ENCODE results near the gene UQCRQ.
"Not testable (repeated sequence)": the region's sequence is repeated elsewhere in the genome, so short reads cannot be mapped to it uniquely, and the experiment has no call there.

UQCRQ gene

GRCh38 chr5:132834057-132834456, 32.4 kb upstream of the UQCRQ start:
- DNase-seq: no peak

GRCh38 chr5:132836852-132837251, 29.6 kb upstream of the UQCRQ start:
- DNase-seq: no peak

GRCh38 chr5:132837868-132838267, 28.6 kb upstream of the UQCRQ start:
- DNase-seq: no peak

- DNase-seq: no peak
Measured at GRCh38 chr5:132838516-132839282, 27.7 kb upstream of the UQCRQ start.

- no peak for DNase-seq
Measured at GRCh38 chr5:132839426-132840301, 26.8 kb upstream of the UQCRQ start.

- no peak for DNase-seq
Measured at GRCh38 chr5:132840313-132840712, 26.1 kb upstream of the UQCRQ start.

- DNase-seq: no peak
Measured at GRCh38 chr5:132840896-132841295, 25.5 kb upstream of the UQCRQ start.

- DNase-seq: no peak
Measured at GRCh38 chr5:132841305-132841704, 25.1 kb upstream of the UQCRQ start.

GRCh38 chr5:132848270-132848669, 18.2 kb upstream of the UQCRQ start:
- no peak for DNase-seq

- no peak for DNase-seq
Measured at GRCh38 chr5:132849347-132849746, 17.1 kb upstream of the UQCRQ start.

- no peak for DNase-seq
Measured at GRCh38 chr5:132850066-132850465, 16.4 kb upstream of the UQCRQ start.

GRCh38 chr5:132853323-132853722, 13.1 kb upstream of the UQCRQ start:
- DNase-seq: no peak

GRCh38 chr5:132853790-132854189, 12.7 kb upstream of the UQCRQ start:
- DNase-seq: no peak

GRCh38 chr5:132854301-132854700, 12.1 kb upstream of the UQCRQ start:
- no peak for DNase-seq

GRCh38 chr5:132854992-132855391, 11.4 kb upstream of the UQCRQ start:
- DNase-seq: not testable (repeated sequence)

- DNase-seq: no peak
Measured at GRCh38 chr5:132856011-132856410, 10.4 kb upstream of the UQCRQ start.

GRCh38 chr5:132859889-132860437, 6.5 kb upstream of the UQCRQ start:
- no peak for DNase-seq

GRCh38 chr5:132860742-132861141, 5.7 kb upstream of the UQCRQ start:
- no peak for DNase-seq

- no peak for DNase-seq
Measured at GRCh38 chr5:132865668-132866341, 637 bp upstream of the UQCRQ start.

GRCh38 chr5:132867046-132867451, 607 bp downstream of the UQCRQ start:
- DNase-seq: no peak

- no peak for DNase-seq
Measured at GRCh38 chr5:132868754-132869153, 2.3 kb downstream of the UQCRQ start.

GRCh38 chr5:132870801-132871200, 4.4 kb downstream of the UQCRQ start:
- no peak for DNase-seq

Data from stimulated activated CD4-positive, alpha-beta T cell treated with anti-CD3 and anti-CD28 coated beads, Interleukin-4, amount 100 ng/mL, for 24 hours (primary cell).